Activated naive CD4-positive, alpha-beta T cell treated with anti-CD3 and anti-CD28 coated beads, Interleukin-2, amount 10 ng/mL, durations not matched to agents 7 days and 5 days (primary cell): Measurements from ENCODE around the gene C8G.

Experiments used
- CTCF ChIA-PET: fragments of 350-600 bp; sonication (Branson Sonifier 250); formaldehyde crosslinking; loops from one replicate; lab custom pipeline; 2021; ENCODE audit warnings: antibody characterized with exemption; lab: Charles Lee
- DNase-seq: peaks from one replicate; pipeline ENCODE4 v3.0.0-alpha.2; 2020
- H3K27ac Mint-ChIP-seq: one replicate; pipeline ENCODE4 v1.8.0; 2021; ENCODE audit warnings: mild to moderate bottlenecking, moderate library complexity, mixed read lengths
- H3K27me3 Mint-ChIP-seq: one replicate; pipeline ENCODE4 v1.8.0; 2021; ENCODE audit warnings: mild to moderate bottlenecking, mixed read lengths
- H3K36me3 Mint-ChIP-seq: one replicate; pipeline ENCODE4 v1.8.0; 2021; ENCODE audit warnings: mixed read lengths
- H3K4me1 Mint-ChIP-seq: one replicate; pipeline ENCODE4 v1.8.0; 2021; ENCODE audit warnings: mixed read lengths
- H3K4me3 Mint-ChIP-seq: one replicate; pipeline ENCODE4 v1.8.0; 2021; ENCODE audit warnings: mild to moderate bottlenecking, moderate library complexity, mixed read lengths
- H3K9me3 Mint-ChIP-seq: one replicate; pipeline ENCODE4 v1.8.0; 2021; ENCODE audit warnings: mixed read lengths

Gene C8G

GRCh38 chr9:136926749-136927148 is 18.3 kb upstream of the C8G start:
- Mint-ChIP-seq H3K27me3 (no peaks in the 10 kb centered on the region), H3K36me3 (peaks cover 26% of the 10 kb centered on the region), H3K27ac (no peak overlapping the region), H3K4me1 (peaks cover 7% of the 10 kb centered on the region), H3K9me3 (no peaks in the 10 kb centered on the region), H3K4me3 (no peak overlapping the region)
- CTCF ChIA-PET = interaction anchor here (0.9 to 1.1 kb wide), 3 partner anchors 8 to 109 kb away, joined by 3 read pairs; no protein-coding TSS in a partner anchor
- DNase-seq = no peak

- CTCF ChIA-PET = interaction anchor here (0.7 to 1.5 kb wide), 2 partner anchors 17 to 35 kb away, joined by 3 read pairs; no protein-coding TSS in a partner anchor
- no peak overlapping the region for H3K27ac Mint-ChIP-seq
- no peak for DNase-seq
- H3K4me1 Mint-ChIP-seq = peaks cover 5% of the 10 kb centered on the region
- H3K27me3 Mint-ChIP-seq = no peaks in the 10 kb centered on the region
- H3K36me3 Mint-ChIP-seq = peaks cover 27% of the 10 kb centered on the region
- H3K9me3 Mint-ChIP-seq = no peaks in the 10 kb centered on the region
- H3K4me3 Mint-ChIP-seq = no peak overlapping the region
Observed at GRCh38 chr9:136927343-136928271, 17.4 kb upstream of the C8G start.

- CTCF ChIA-PET = interaction anchor here (1.5 kb wide), 1 partner anchor 36 kb away, joined by 3 read pairs; no protein-coding TSS in a partner anchor
- no peaks in the 10 kb centered on the region for H3K9me3 Mint-ChIP-seq
Observed at GRCh38 chr9:136928591-136928990, 16.5 kb upstream of the C8G start.

GRCh38 chr9:136930014-136930413 is 15.0 kb upstream of the C8G start:
- peak overlapping the region; percentile 26 for H3K27ac Mint-ChIP-seq
- no peaks in the 10 kb centered on the region for H3K27me3 Mint-ChIP-seq
- peaks cover 22% of the 10 kb centered on the region for H3K36me3 Mint-ChIP-seq
- CTCF ChIA-PET = no interaction called here
- DNase-seq = no peak
- H3K4me1 Mint-ChIP-seq = no peaks in the 10 kb centered on the region
- no peaks in the 10 kb centered on the region for H3K9me3 Mint-ChIP-seq
- H3K4me3 Mint-ChIP-seq = no peak overlapping the region

More at GRCh38 chr9:136928591-136928990, 16.5 kb upstream of the C8G start:
- no peaks in the 10 kb centered on the region for H3K27me3 Mint-ChIP-seq
- no peak overlapping the region for H3K4me3 Mint-ChIP-seq
- peaks cover 25% of the 10 kb centered on the region for H3K36me3 Mint-ChIP-seq
- H3K27ac Mint-ChIP-seq = peak overlapping the region; percentile 9
- peaks cover 2% of the 10 kb centered on the region for H3K4me1 Mint-ChIP-seq
- DNase-seq = no peak

GRCh38 chr9:136931611-136932130 is 13.4 kb upstream of the C8G start:
- Mint-ChIP-seq H3K27me3 (no peaks in the 10 kb centered on the region), H3K27ac (no peak overlapping the region), H3K9me3 (no peaks in the 10 kb centered on the region), H3K4me3 (no peak overlapping the region), H3K4me1 (no peaks in the 10 kb centered on the region), H3K36me3 (peaks cover 18% of the 10 kb centered on the region)
- CTCF ChIA-PET = no interaction called here
- no peak for DNase-seq

- Mint-ChIP-seq H3K27ac (no peak overlapping the region), H3K4me1 (no peaks in the 10 kb centered on the region), H3K4me3 (no peak overlapping the region), H3K36me3 (peaks cover 19% of the 10 kb centered on the region), H3K9me3 (no peaks in the 10 kb centered on the region), H3K27me3 (no peaks in the 10 kb centered on the region)
- CTCF ChIA-PET = interaction anchor here (0.9 kb wide), 1 partner anchor 8 kb away, joined by 3 read pairs; no protein-coding TSS in a partner anchor
- DNase-seq = no peak
Observed at GRCh38 chr9:136934277-136934676, 10.8 kb upstream of the C8G start.

- Mint-ChIP-seq H3K36me3 (peaks cover 17% of the 10 kb centered on the region), H3K4me1 (no peaks in the 10 kb centered on the region), H3K27ac (no peak overlapping the region), H3K9me3 (no peaks in the 10 kb centered on the region), H3K27me3 (no peaks in the 10 kb centered on the region), H3K4me3 (no peak overlapping the region)
- CTCF ChIA-PET = no interaction called here
- DNase-seq = no peak
Observed at GRCh38 chr9:136935651-136936050, 9.4 kb upstream of the C8G start.

- H3K4me1 Mint-ChIP-seq = no peaks in the 10 kb centered on the region
- H3K27ac Mint-ChIP-seq = peak overlapping the region; percentile 2
- peaks cover 23% of the 10 kb centered on the region for H3K36me3 Mint-ChIP-seq
- CTCF ChIA-PET = interaction anchor here (1.0 kb wide), 1 partner anchor 93 kb away, joined by 4 read pairs; no protein-coding TSS in a partner anchor
- no peaks in the 10 kb centered on the region for H3K27me3 Mint-ChIP-seq
- H3K4me3 Mint-ChIP-seq = no peak overlapping the region
- no peak for DNase-seq
- H3K9me3 Mint-ChIP-seq = no peaks in the 10 kb centered on the region
Observed at GRCh38 chr9:136936645-136937170, 8.3 kb upstream of the C8G start.

GRCh38 chr9:136937186-136938001 is 7.6 kb upstream of the C8G start:
- no peak overlapping the region for H3K4me3 Mint-ChIP-seq
- peaks cover 3% of the 10 kb centered on the region for H3K4me1 Mint-ChIP-seq
- no peak overlapping the region for H3K27ac Mint-ChIP-seq
- CTCF ChIA-PET = interaction anchor here (1.0 kb wide), 1 partner anchor 92 kb away, joined by 4 read pairs; no protein-coding TSS in a partner anchor
- DNase-seq = no peak
- H3K9me3 Mint-ChIP-seq = no peaks in the 10 kb centered on the region
- H3K36me3 Mint-ChIP-seq = peaks cover 22% of the 10 kb centered on the region
- no peaks in the 10 kb centered on the region for H3K27me3 Mint-ChIP-seq

GRCh38 chr9:136939431-136939995 is 5.5 kb upstream of the C8G start:
- H3K27ac Mint-ChIP-seq = no peak overlapping the region
- H3K36me3 Mint-ChIP-seq = peaks cover 22% of the 10 kb centered on the region
- H3K9me3 Mint-ChIP-seq = no peaks in the 10 kb centered on the region
- CTCF ChIA-PET = interaction anchor here (1.3 kb wide), 1 partner anchor 13 kb away, joined by 3 read pairs; no protein-coding TSS in a partner anchor
- no peaks in the 10 kb centered on the region for H3K27me3 Mint-ChIP-seq
- H3K4me1 Mint-ChIP-seq = peaks cover 10% of the 10 kb centered on the region
- no peak for DNase-seq
- H3K4me3 Mint-ChIP-seq = no peak overlapping the region

GRCh38 chr9:136939996-136940525 is 5.0 kb upstream of the C8G start:
- Mint-ChIP-seq H3K4me1 (peaks cover 15% of the 10 kb centered on the region), H3K4me3 (no peak overlapping the region), H3K36me3 (peaks cover 22% of the 10 kb centered on the region), H3K27ac (no peak overlapping the region), H3K27me3 (no peaks in the 10 kb centered on the region), H3K9me3 (no peaks in the 10 kb centered on the region)
- CTCF ChIA-PET = interaction anchor here (1.3 kb wide), 1 partner anchor 14 kb away, joined by 3 read pairs; no protein-coding TSS in a partner anchor
- no peak for DNase-seq

GRCh38 chr9:136940526-136941230 is 4.4 kb upstream of the C8G start:
- peaks cover 17% of the 10 kb centered on the region for H3K4me1 Mint-ChIP-seq
- peaks cover 22% of the 10 kb centered on the region for H3K36me3 Mint-ChIP-seq
- H3K4me3 Mint-ChIP-seq = no peak overlapping the region
- no peaks in the 10 kb centered on the region for H3K27me3 Mint-ChIP-seq
- CTCF ChIA-PET = no interaction called here
- no peaks in the 10 kb centered on the region for H3K9me3 Mint-ChIP-seq
- no peak for DNase-seq
- H3K27ac Mint-ChIP-seq = no peak overlapping the region
